SJSA1 (cell line): ENCODE measurements around the gene GPRC5B. TPM values are rescaled to one million over a fixed set of nuclear protein-coding genes. Genes with fewer than 3 reads are reported as not detected.
A peak's percentile ranks its signal among the peaks of the same experiment; 100 is the strongest.

Experiments used
- DNase-seq, 2 experiments: peaks; one replicate each; pipeline ENCODE4 v3.0.0-alpha.2; 2015 to 2020; ENCODE audit warnings: low spot score in 2 of 2, low read depth in 1 of 2
- H3K27ac ChIP-seq: fragments of 250-450 bp; sonication (Bioruptor Pico); 2 replicates; pipeline ENCODE4 v1.5.1; 2020; ENCODE audit warnings: mild to moderate bottlenecking, moderate library complexity
- H3K27me3 ChIP-seq: fragments of 250-450 bp; sonication (Bioruptor Pico); replicated peaks from 2 replicates; pipeline ENCODE4 v1.5.1; 2020; ENCODE audit warnings: mild to moderate bottlenecking, moderate library complexity
- H3K36me3 ChIP-seq: fragments of 250-450 bp; sonication (Bioruptor Pico); 2 replicates; pipeline ENCODE4 v1.5.1; 2020; ENCODE audit warnings: mild to moderate bottlenecking
- H3K4me1 ChIP-seq: fragments of 250-450 bp; sonication (Bioruptor Pico); replicated peaks from 2 replicates; pipeline ENCODE4 v1.6.1; 2021; ENCODE audit warnings: mild to moderate bottlenecking
- H3K4me3 ChIP-seq: fragments of 250-450 bp; sonication (Bioruptor Pico); 2 replicates; pipeline ENCODE4 v1.5.1; 2020; ENCODE audit warnings: mild to moderate bottlenecking
- H3K9me3 ChIP-seq: fragments of 250-450 bp; sonication (Bioruptor Pico); replicated peaks from 2 replicates; pipeline ENCODE4 v1.5.1; 2020; ENCODE audit warnings: mild to moderate bottlenecking
- total RNA-seq: library from RNA; depleted of rRNA; stranded (reverse); fragments of >200 nt; shearing (Covaris generic); gene quantifications from 2 replicates; pipeline ENCODE4 v1.2.3, GENCODE V29; 2014

The GPRC5B gene
- total RNA-seq, 1 experiment from 2014 or later, result 12.1 TPM

DNA sequence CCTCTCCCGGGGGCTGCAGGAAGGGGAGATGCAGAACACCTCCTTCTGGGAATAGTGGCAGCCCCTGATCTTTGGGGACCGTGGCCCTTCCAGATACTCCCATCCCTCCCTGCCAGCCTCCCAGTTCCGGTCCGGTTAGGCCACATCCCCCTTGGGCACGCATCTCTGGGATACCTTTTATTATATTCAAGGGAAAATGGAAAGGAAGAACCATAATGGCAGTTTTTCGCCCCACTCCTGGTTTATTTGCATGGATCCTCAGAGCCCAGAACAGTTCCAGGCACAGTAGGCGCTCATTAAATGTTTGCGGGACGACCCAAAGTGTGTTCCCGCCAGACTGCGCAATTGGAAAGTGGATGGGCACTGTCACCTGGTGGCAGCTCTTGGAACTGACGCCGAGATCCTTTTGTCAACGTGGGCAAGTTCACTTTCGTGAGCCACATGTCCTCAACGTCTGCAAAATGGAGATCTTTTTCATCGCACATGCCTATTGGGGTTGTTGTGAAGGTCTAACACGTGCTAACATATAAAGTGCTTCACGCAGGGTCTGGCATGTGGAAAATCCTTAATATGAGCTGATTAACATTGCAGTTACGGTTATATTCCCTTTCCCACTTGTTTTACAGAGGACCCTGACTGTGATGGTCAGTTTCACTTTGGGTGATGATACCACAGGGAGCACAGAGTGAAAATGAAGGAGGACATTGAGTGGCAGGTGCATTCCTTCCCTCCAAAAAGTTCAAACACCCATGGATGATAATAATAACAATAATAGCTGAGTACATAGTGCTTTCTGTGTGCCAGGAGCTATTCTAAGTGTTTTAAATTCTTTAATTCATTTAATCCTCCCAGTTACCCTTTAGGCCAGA, 1.7 kb upstream of the GPRC5B start:
- Histone ChIP-seq H3K27ac (no peak overlapping the region), H3K9me3 (peaks cover 6% of the 10 kb centered on the region), H3K4me3 (0 out of 2 replicates have a peak overlapping the region, but pooled peaks have one; percentile 3), H3K4me1 (peaks cover 19% of the 10 kb centered on the region), H3K36me3 (no peaks in the 10 kb centered on the region; the same call in 1 of the 2 replicates), H3K27me3 (no peaks in the 10 kb centered on the region)
- peak; percentile 70 to 77 for DNase-seq

GRCh38 chr16:19885451-19886072, 914 bp upstream of the GPRC5B start:
- H3K4me3 ChIP-seq, result peak overlapping the region; percentile 77; the same call in 1 of the 2 replicates
- DNase-seq, result peak in 1 of 2 experiments; percentile 8
- peaks cover 6% of the 10 kb centered on the region for H3K9me3 ChIP-seq
- H3K27me3 ChIP-seq, result no peaks in the 10 kb centered on the region
- H3K4me1 ChIP-seq, result peaks cover 19% of the 10 kb centered on the region
- no peaks in the 10 kb centered on the region; the same call in 1 of the 2 replicates for H3K36me3 ChIP-seq
- H3K27ac ChIP-seq, result no peak overlapping the region

- H3K4me3 ChIP-seq, result peak overlapping the region; percentile 77
- H3K36me3 ChIP-seq, result no peaks in the 10 kb centered on the region; the same call in 1 of the 2 replicates
- no peaks in the 10 kb centered on the region for H3K27me3 ChIP-seq
- H3K27ac ChIP-seq, result no peak overlapping the region
- H3K4me1 ChIP-seq, result peaks cover 19% of the 10 kb centered on the region
- DNase-seq, result no peak
- H3K9me3 ChIP-seq, result peaks cover 6% of the 10 kb centered on the region
These were observed 622 bp downstream of the GPRC5B start for GRCh38 chr16:19883966-19884485.

GRCh38 chr16:19883296-19883965, 1.2 kb downstream of the GPRC5B start:
- Histone ChIP-seq H3K9me3 (peaks cover 6% of the 10 kb centered on the region), H3K27ac (no peak overlapping the region), H3K4me3 (peak overlapping the region; percentile 77), H3K4me1 (peaks cover 19% of the 10 kb centered on the region), H3K27me3 (no peaks in the 10 kb centered on the region), H3K36me3 (no peaks in the 10 kb centered on the region; the same call in 1 of the 2 replicates)
- DNase-seq, result peak in 1 of 2 experiments; percentile 46

- Histone ChIP-seq H3K4me1 (peaks cover 19% of the 10 kb centered on the region), H3K36me3 (no peaks in the 10 kb centered on the region; the same call in 1 of the 2 replicates), H3K27me3 (no peaks in the 10 kb centered on the region), H3K27ac (no peak overlapping the region), H3K9me3 (peaks cover 6% of the 10 kb centered on the region), H3K4me3 (no peak overlapping the region; the same call in 1 of the 2 replicates)
- no peak for DNase-seq
These were observed 2.0 kb downstream of the GPRC5B start for GRCh38 chr16:19882646-19883045.

DNA sequence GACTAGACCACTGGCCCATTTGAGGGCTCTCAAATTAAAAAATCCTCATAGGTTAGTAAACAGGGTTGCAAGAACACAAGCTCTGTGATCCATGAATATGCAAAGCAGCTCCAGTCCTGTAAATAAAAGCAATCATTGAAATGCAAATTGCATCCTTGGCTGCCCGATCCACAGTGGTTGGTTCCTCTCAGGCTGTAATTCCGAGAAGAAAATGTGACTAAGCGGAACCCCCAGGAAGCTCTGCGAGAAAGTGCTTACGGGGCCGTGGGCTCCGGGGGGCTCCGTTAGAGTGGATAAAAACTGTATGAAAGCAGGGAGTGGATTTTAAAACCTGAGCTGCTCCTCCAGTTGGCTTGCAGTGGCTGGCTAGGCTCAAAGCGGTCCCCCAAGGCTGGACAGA, 2.5 kb downstream of the GPRC5B start:
- Histone ChIP-seq H3K27ac (no peak overlapping the region), H3K9me3 (peaks cover 6% of the 10 kb centered on the region), H3K27me3 (no peaks in the 10 kb centered on the region), H3K36me3 (no peaks in the 10 kb centered on the region; the same call in 1 of the 2 replicates), H3K4me3 (no peak overlapping the region), H3K4me1 (peaks cover 19% of the 10 kb centered on the region)
- DNase-seq, result no peak

DNA sequence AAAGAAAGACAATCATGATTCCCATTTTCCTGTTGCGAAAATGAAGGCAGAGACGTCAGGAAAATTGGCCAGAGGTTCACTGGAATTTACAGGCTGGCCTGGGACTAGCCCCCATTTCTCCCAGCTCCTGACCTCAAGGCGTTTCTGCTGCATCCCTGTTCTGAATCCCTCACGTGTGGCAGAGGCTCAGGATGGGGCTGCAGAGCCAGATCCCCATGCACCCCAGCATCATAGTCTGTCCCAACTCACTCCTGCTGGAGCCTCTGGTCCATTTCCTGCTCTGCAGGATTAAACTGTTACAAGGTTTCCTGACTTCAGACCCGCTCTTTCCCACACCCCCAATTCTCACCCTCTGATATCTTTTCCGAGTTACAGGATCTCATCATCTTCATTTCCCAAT, 2.9 kb downstream of the GPRC5B start:
- Histone ChIP-seq H3K9me3 (peaks cover 6% of the 10 kb centered on the region), H3K27ac (no peak overlapping the region), H3K36me3 (no peaks in the 10 kb centered on the region; the same call in 1 of the 2 replicates), H3K4me3 (no peak overlapping the region), H3K4me1 (peaks cover 19% of the 10 kb centered on the region), H3K27me3 (no peaks in the 10 kb centered on the region)
- DNase-seq, result no peak

GRCh38 chr16:19881028-19881427, 3.6 kb downstream of the GPRC5B start:
- Histone ChIP-seq H3K27me3 (no peaks in the 10 kb centered on the region), H3K36me3 (no peaks in the 10 kb centered on the region; the same call in 1 of the 2 replicates), H3K4me1 (peaks cover 16% of the 10 kb centered on the region), H3K9me3 (peaks cover 6% of the 10 kb centered on the region), H3K4me3 (no peak overlapping the region), H3K27ac (no peak overlapping the region)
- no peak for DNase-seq

DNA sequence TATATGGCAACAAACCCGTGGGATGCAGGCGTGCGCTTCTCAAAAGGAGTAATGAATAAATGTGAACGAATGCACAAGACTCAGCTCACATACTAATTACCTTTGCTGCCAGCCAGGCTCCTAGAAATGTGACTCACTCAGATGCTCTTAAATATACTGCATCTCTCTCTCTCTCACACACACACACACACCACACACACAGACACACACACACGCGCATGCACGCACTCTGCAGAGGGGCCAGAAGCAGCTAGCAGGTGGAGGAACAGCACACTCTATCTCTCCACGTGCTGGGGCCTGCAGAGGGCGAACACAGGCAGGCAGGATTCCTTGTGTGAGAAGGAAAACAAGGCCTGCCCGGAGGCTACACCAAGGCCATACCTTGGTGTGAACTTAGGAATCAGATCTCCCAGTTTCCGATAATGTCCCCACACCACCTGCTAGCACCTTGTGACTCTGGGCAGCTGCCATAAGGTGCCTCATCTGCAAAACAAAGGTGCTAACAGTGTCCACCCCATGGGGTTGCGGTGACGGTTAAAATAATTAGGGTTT, 5.3 kb downstream of the GPRC5B start:
- Histone ChIP-seq H3K4me1 (peaks cover 11% of the 10 kb centered on the region), H3K27ac (no peak overlapping the region), H3K27me3 (no peaks in the 10 kb centered on the region), H3K4me3 (no peak overlapping the region), H3K9me3 (no peaks in the 10 kb centered on the region), H3K36me3 (no peaks in the 10 kb centered on the region; the same call in 1 of the 2 replicates)
- DNase-seq, result no peak

DNA sequence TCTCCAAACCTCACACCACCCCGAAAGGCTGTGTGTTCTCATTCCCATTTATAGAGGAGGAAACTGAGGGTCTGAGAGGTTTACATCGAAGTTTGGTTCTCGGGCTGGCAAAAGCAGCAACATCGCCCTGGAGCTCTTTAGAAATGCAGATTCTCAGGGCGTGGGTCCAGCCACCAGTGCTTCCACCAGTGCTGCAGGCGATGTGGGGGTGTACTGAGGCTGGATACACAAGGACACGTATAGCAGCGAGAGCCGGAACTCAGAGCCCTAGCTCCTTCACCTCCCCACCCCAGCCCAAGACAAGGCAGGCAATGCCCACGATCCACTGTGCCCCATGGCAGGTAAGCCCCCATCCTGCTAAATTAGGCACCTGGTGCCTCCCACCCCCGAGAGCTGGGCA, 5.9 kb downstream of the GPRC5B start:
- no peaks in the 10 kb centered on the region; the same call in 1 of the 2 replicates for H3K36me3 ChIP-seq
- DNase-seq, result no peak
- H3K4me1 ChIP-seq, result peaks cover 10% of the 10 kb centered on the region
- no peaks in the 10 kb centered on the region for H3K9me3 ChIP-seq
- H3K27ac ChIP-seq, result no peak overlapping the region
- no peaks in the 10 kb centered on the region for H3K27me3 ChIP-seq
- H3K4me3 ChIP-seq, result no peak overlapping the region

GRCh38 chr16:19876501-19877059, 8.1 kb downstream of the GPRC5B start:
- Histone ChIP-seq H3K4me1 (no peaks in the 10 kb centered on the region), H3K27me3 (no peaks in the 10 kb centered on the region), H3K36me3 (peaks cover 5% of the 10 kb centered on the region), H3K4me3 (no peak overlapping the region), H3K27ac (no peak overlapping the region), H3K9me3 (no peaks in the 10 kb centered on the region)
- no peak for DNase-seq

DNA sequence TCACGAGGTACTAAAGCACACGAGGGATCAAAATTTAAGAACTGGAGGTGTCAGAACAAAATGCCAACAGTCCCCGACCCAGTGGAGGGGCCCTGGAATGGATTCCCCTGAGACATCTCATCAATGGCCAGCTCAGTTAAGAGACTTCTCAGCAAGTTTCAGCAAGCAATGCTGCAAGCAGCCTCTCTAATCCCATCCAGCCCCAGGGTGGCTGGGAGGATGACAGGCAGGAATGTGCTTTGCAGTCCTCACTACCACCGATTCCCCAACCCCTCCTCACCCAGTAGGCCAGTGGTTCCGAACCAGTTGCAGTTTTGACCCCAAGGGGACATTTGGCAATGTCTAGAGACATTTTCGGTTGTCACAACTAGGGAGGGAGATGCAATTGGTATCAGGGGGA, 8.7 kb downstream of the GPRC5B start:
- H3K36me3 ChIP-seq, result peaks cover 8% of the 10 kb centered on the region
- H3K9me3 ChIP-seq, result no peaks in the 10 kb centered on the region
- no peak overlapping the region for H3K27ac ChIP-seq
- no peak for DNase-seq
- H3K4me1 ChIP-seq, result no peaks in the 10 kb centered on the region
- no peak overlapping the region for H3K4me3 ChIP-seq
- H3K27me3 ChIP-seq, result no peaks in the 10 kb centered on the region
